HCT116 (cell line): ENCODE results near the gene ZFPL1.

Source experiments
- CBX3 ChIP-seq: IDR thresholded peaks from 2 replicates; pipeline ENCODE4 v1.6.1; 2012; ENCODE audit warnings: low read depth
- CEBPB ChIP-seq: IDR thresholded peaks from 2 replicates; pipeline ENCODE4 v1.6.1; 2012; ENCODE audit warnings: low read depth
- EGR1 ChIP-seq: IDR thresholded peaks from 2 replicates; pipeline ENCODE4 v1.6.1; 2012; ENCODE audit warnings: low read depth
- EZH2 ChIP-seq: fragments of 200-600 bp; sonication (generic); IDR thresholded peaks from 2 replicates; pipeline ENCODE4 v1.6.1; 2017; ENCODE audit warnings: antibody characterized with exemption, mixed run types
- EZH2phosphoT487 ChIP-seq: fragments of 200-600 bp; IDR thresholded peaks from 2 replicates; pipeline ENCODE4 v1.6.1; 2018; ENCODE audit warnings: antibody characterized with exemption, borderline replicate concordance
- FOSL1 ChIP-seq: IDR thresholded peaks from 2 replicates; pipeline ENCODE4 v1.6.1; 2012; ENCODE audit warnings: low read depth
- POLR2A ChIP-seq: IDR thresholded peaks from 2 replicates; pipeline ENCODE4 v1.7.0; 2011; ENCODE audit warnings: borderline replicate concordance; ENCODE audit not compliant: insufficient read depth, insufficient read length; ENCODE audit errors: extremely low read depth
- POLR2AphosphoS5 ChIP-seq: IDR thresholded peaks from 2 replicates; pipeline ENCODE4 v1.6.1; 2011; ENCODE audit warnings: mild to moderate bottlenecking, low read depth, low read length, moderate library complexity
- RAD21 ChIP-seq: IDR thresholded peaks from 2 replicates; pipeline ENCODE4 v1.6.1; 2012; ENCODE audit warnings: low read depth, mild to moderate bottlenecking
- YY1 ChIP-seq: IDR thresholded peaks from 2 replicates; pipeline ENCODE4 v1.6.1; 2011; ENCODE audit warnings: low read length, low read depth, moderate library complexity, mild to moderate bottlenecking; ENCODE audit not compliant: insufficient replicate concordance; ENCODE audit errors: extremely low read depth
- ZFX ChIP-seq: fragments of 450-650 bp; IDR thresholded peaks from 2 replicates; pipeline ENCODE4 v1.6.1; 2017
- TF ChIP-seq, protein P1 (sequence below), 3 experiments: fragments of 200-600 bp in 1 of 3; sonication (generic) in 1 of 3; IDR thresholded peaks in 2 of 3; conservative IDR thresholded peaks in 1 of 3; 2 replicates each; pipeline ENCODE4 v1.5.1; 2012 to 2017; ENCODE audit warnings: low read depth in 2 of 3, low read length in 2 of 3, antibody characterized with exemption in 1 of 3, borderline replicate concordance in 1 of 3, control low read depth in 1 of 3, mild to moderate bottlenecking in 1 of 3, mixed read lengths in 1 of 3, mixed run types in 1 of 3, moderate library complexity in 1 of 3; ENCODE audit not compliant: insufficient read depth in 1 of 3
- TF ChIP-seq, protein P2 (sequence below): IDR thresholded peaks from 2 replicates; pipeline ENCODE4 v1.6.1; 2012
- TF ChIP-seq, protein P3 (sequence below): IDR thresholded peaks from 2 replicates; pipeline ENCODE4 v1.6.1; 2012

DNA sequence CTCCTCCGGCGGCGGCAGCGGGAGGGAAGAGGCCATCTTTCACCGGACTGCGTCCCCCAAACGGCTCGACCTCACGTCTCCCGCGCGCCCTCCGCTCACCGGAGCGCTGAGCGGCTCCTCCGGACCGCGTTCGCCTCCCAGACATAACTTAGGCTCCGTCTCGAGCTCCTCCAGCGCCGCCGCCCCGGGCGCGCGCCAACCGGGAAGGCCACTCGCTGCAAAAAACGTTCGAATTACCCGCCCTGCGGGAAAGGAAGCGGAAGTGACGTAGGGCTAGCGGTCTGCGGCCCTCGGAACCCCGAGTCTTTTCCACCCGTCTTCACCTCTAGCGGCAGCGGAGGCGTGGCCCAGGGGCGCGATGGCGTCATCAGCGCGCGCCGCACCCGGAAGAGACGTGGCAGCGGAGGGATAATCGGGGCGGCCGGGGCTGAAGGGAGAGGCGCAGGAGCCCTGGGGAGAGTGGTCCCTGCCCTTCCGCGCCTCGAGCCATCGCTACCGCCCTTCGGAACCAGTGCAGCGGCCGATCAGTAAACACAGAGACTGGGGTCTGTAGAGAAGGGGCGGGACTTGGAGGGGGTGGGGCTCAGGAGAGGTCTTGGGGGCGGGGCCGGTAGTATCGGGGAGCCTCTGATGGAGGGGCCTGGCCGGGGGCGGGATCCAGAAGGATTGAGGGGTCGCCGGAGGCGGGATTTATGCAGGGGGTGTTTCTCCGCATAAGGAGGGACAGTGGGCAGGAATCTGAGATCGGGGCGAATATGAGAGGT lies at the start of gene ZFPL1, which contains the start of gene CDCA5:
- TF ChIP-seq, protein P1, sequence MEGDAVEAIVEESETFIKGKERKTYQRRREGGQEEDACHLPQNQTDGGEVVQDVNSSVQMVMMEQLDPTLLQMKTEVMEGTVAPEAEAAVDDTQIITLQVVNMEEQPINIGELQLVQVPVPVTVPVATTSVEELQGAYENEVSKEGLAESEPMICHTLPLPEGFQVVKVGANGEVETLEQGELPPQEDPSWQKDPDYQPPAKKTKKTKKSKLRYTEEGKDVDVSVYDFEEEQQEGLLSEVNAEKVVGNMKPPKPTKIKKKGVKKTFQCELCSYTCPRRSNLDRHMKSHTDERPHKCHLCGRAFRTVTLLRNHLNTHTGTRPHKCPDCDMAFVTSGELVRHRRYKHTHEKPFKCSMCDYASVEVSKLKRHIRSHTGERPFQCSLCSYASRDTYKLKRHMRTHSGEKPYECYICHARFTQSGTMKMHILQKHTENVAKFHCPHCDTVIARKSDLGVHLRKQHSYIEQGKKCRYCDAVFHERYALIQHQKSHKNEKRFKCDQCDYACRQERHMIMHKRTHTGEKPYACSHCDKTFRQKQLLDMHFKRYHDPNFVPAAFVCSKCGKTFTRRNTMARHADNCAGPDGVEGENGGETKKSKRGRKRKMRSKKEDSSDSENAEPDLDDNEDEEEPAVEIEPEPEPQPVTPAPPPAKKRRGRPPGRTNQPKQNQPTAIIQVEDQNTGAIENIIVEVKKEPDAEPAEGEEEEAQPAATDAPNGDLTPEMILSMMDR (IDR thresholded peaks at IDR 0.05 in 2 of 3, conservative IDR thresholded peaks at IDR 0.05 in 1 of 3; ENCODE audit: borderline replicate concordance in 1 of 3, insufficient read depth in 1 of 3, low read depth in 2 of 3, low read length in 2 of 3): no peak
- TF ChIP-seq ZFX: peak; percentile 55; the same call in 1 of the 2 replicates
- TF ChIP-seq, protein P2, sequence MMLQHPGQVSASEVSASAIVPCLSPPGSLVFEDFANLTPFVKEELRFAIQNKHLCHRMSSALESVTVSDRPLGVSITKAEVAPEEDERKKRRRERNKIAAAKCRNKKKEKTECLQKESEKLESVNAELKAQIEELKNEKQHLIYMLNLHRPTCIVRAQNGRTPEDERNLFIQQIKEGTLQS: no peak
- TF ChIP-seq, protein P3, sequence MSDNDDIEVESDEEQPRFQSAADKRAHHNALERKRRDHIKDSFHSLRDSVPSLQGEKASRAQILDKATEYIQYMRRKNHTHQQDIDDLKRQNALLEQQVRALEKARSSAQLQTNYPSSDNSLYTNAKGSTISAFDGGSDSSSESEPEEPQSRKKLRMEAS: peak; percentile 86
- peak; percentile 49 for TF ChIP-seq POLR2A
- peak; percentile 81 for TF ChIP-seq EGR1
- TF ChIP-seq FOSL1: no peak
- peak; percentile 67 for TF ChIP-seq POLR2AphosphoS5
- TF ChIP-seq CEBPB: no peak
- peak; percentile 26 for TF ChIP-seq YY1
- TF ChIP-seq EZH2: no peak
- TF ChIP-seq EZH2phosphoT487: no peak
- peak; percentile 68 for TF ChIP-seq CBX3
- TF ChIP-seq RAD21: no peak
